Occipital lobe (tissue), 2 donors: ENCODE measurements around the gene P3H4. TPM values are rescaled to one million over a fixed set of nuclear protein-coding genes. Genes with fewer than 3 reads are reported as not detected.
"Not testable (repeated sequence)": the region's sequence is repeated elsewhere in the genome, so short reads cannot be mapped to it uniquely, and the experiment has no call there.

ENCODE experiments used
- DNase-seq: peaks from one replicate; lab custom pipeline; 2025; lab: John Stamatoyannopoulos, UW
- total RNA-seq: library from RNA; depleted of rRNA; stranded (reverse); fragments of >200 nt; gene quantifications from one replicate; pipeline ENCODE4 v1.2.3, GENCODE V29; 2014

The P3H4 gene
- total RNA-seq, 1 donor from 2014 or later: 10.3 TPM

- DNase-seq: no peak
Measured at GRCh38 chr17:41793784-41794539, 17.8 kb downstream of the P3H4 start.

- DNase-seq: no peak
Measured at GRCh38 chr17:41792845-41793783, 18.6 kb downstream of the P3H4 start.

- DNase-seq: no peak
Measured at GRCh38 chr17:41787021-41787418, 24.7 kb downstream of the P3H4 start.

GRCh38 chr17:41786227-41787020 lies 25.3 kb downstream of the P3H4 start, which contains the start of gene JUP:
JUP (minus strand) TSS chr17:41786711; CDS start chr17:41771854, 14,857 bp downstream.
- peak; percentile 95 for DNase-seq

GRCh38 chr17:41785859-41786226 lies 25.9 kb downstream of the P3H4 start:
- DNase-seq: no peak

- DNase-seq: no peak
Measured at GRCh38 chr17:41785091-41785858, 26.5 kb downstream of the P3H4 start.

GRCh38 chr17:41784207-41784744 lies 27.5 kb downstream of the P3H4 start:
- DNase-seq: no peak

GRCh38 chr17:41782142-41782541 lies 29.6 kb downstream of the P3H4 start:
- DNase-seq: no peak

GRCh38 chr17:41781404-41782110 lies 30.2 kb downstream of the P3H4 start:
- DNase-seq: no peak

- no peak for DNase-seq
Measured at GRCh38 chr17:41779954-41780353, 31.8 kb downstream of the P3H4 start.

- peak; percentile 15 for DNase-seq
Measured at GRCh38 chr17:41777574-41778188, 34.1 kb downstream of the P3H4 start.

GRCh38 chr17:41777157-41777573 lies 34.6 kb downstream of the P3H4 start:
- no peak for DNase-seq

- not testable (repeated sequence) for DNase-seq
Measured at GRCh38 chr17:41776262-41776900, 35.4 kb downstream of the P3H4 start.

- DNase-seq: no peak
Measured at GRCh38 chr17:41775394-41776226, 36.1 kb downstream of the P3H4 start.

GRCh38 chr17:41773731-41774193 lies 38.0 kb downstream of the P3H4 start:
- no peak for DNase-seq

GRCh38 chr17:41773190-41773588 lies 38.6 kb downstream of the P3H4 start:
- DNase-seq: no peak

- DNase-seq: no peak
Measured at GRCh38 chr17:41772586-41773189, 39.1 kb downstream of the P3H4 start.
